NK-92 (cell line): ENCODE results near the gene HGFAC.
"Not testable (repeated sequence)": the region's sequence is repeated elsewhere in the genome, so short reads cannot be mapped to it uniquely, and the experiment has no call there.

ENCODE experiments used
- DNase-seq: peaks from one replicate; lab custom pipeline; 2025; ENCODE audit not compliant: unreplicated experiment; lab: John Stamatoyannopoulos, UW

Gene HGFAC

DNA sequence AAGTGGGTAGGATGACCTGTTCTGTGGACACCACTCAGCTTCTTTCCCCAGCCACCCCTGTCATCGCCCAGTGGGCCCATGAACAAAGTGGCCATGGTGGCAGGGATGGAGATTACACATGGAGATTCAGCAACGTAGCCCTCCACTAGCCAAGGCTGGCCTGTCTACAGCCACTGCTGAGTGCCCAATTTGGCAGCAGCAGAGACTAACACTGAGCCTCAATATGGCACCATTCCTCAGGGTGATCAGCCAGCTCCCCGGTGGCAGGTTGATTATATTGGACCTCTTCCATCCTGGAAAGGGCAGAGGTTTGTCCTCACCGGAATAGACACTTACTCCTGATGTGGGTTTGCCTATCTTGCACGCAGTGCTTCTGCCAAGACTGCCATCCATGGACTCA is 17.4 kb downstream of the HGFAC start:
- not testable (repeated sequence) for DNase-seq

DNA sequence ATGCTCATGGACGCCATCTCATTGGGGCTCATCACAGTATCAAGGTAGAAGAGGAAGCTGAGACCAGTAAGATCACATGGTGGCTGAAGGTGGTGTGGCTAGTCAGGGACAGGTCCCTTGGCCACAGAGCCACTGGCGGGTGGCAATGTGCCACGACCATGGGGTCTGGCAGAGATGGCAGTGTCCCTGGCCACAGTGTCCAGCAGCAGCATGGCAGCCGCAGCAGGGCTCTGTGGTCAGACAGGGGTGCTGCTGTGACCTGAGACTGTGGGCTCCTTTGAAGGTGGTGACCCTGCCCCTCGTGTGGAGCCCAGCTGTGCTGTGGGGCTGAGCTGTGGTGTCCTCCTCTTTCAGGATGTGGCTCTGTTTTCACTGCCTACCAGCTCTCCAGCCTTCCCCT is 19.2 kb downstream of the HGFAC start:
- no peak for DNase-seq

DNA sequence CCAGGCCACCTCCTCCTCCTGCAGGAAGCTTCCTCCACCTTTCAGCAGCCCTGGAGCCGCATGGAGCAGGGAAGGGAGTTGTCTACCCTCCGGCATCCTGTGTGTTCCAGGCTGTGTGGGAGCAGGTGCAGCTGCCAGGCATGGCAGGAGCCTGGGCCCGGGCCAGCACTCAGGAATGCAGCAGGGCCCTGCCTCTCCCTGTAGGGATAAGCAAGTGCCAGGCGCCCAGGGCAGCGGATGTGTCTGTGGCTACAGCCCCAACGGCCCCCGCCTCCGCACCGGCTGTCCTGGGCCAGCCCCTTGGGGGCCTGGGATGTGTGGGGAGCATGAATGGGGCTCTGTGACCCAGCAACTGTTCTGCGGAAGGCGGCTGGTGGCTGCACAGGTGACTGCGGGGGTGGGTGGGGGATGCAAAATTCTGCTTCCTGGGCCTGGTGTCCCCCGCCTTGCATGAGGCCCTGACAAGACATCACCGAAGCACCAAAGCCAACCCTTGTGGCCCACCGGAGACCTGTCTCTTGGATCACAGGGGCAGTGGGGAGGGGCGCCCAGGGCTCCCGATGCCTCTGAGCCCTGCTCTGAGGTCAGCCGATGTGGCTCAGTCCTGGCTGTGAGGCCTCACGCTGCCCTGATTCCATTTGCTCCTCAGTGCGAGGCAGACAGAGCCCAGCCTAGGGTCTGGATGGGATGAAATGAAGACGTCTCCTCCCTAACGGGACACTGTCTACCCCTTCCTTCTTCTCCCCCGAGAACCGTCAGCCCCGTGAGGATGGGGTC is 19.9 kb downstream of the HGFAC start:
- no peak for DNase-seq

GRCh38 chr4:3462321-3462789 is 20.6 kb downstream of the HGFAC start:
- DNase-seq, result no peak

GRCh38 chr4:3462790-3463415 is 21.1 kb downstream of the HGFAC start, which contains the start of gene DOK7:
TSS of gene DOK7 (plus strand) at chr4:3463306. CDS start at chr4:3463376, 70 bp downstream.
- no peak for DNase-seq

DNA sequence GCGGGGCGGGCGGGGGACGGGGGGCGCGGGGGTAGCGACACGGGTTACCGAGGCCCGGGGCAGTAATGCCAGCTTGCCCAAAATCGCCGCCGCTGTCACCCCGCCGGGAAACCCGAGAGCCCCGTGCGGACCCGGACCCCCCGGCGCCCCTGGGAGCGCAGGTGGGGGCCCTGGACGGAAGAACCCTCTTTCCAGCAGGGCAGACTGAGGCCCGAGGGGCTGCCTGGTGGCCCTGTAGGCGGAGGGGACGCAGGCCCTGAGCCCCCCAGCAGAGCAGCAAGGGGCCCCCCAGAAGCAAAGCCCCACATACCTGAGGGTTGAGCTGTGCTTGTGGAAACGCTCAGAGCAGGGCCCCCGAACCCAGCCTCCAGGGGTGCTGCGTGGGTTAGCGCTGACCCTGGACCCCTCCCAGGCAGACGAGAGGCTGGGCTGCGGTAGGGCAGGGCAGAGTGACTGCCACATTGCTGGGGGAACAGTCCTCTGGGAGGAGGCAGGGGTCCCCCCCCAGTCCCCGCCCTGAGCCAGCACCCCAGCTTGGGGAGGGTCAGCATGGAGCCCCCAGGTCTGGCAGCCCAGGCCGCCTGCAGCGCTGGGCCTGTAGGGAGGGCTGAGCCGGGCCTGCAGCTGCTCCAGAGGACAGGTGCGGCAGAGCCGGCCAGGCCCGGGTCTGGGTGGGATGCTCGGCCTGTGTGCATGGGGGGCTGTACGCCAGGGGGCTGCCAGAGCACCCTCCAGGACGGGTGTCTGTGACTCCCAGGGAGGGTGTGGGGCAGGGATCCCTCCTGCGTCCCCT is 22.0 kb downstream of the HGFAC start:
- no peak for DNase-seq

- DNase-seq, result no peak
Measured at GRCh38 chr4:3464349-3464905, 22.7 kb downstream of the HGFAC start.

- DNase-seq, result no peak
Measured at GRCh38 chr4:3464911-3465697, 23.3 kb downstream of the HGFAC start.

- DNase-seq, result no peak
Measured at GRCh38 chr4:3465698-3466671, 24.2 kb downstream of the HGFAC start.

- DNase-seq, result no peak
Measured at GRCh38 chr4:3466691-3467600, 25.2 kb downstream of the HGFAC start.

- no peak for DNase-seq
Measured at GRCh38 chr4:3467601-3468031, 25.8 kb downstream of the HGFAC start.

GRCh38 chr4:3468154-3468553 is 26.4 kb downstream of the HGFAC start:
- DNase-seq, result no peak

GRCh38 chr4:3468804-3469203 is 27.0 kb downstream of the HGFAC start:
- no peak for DNase-seq

DNA sequence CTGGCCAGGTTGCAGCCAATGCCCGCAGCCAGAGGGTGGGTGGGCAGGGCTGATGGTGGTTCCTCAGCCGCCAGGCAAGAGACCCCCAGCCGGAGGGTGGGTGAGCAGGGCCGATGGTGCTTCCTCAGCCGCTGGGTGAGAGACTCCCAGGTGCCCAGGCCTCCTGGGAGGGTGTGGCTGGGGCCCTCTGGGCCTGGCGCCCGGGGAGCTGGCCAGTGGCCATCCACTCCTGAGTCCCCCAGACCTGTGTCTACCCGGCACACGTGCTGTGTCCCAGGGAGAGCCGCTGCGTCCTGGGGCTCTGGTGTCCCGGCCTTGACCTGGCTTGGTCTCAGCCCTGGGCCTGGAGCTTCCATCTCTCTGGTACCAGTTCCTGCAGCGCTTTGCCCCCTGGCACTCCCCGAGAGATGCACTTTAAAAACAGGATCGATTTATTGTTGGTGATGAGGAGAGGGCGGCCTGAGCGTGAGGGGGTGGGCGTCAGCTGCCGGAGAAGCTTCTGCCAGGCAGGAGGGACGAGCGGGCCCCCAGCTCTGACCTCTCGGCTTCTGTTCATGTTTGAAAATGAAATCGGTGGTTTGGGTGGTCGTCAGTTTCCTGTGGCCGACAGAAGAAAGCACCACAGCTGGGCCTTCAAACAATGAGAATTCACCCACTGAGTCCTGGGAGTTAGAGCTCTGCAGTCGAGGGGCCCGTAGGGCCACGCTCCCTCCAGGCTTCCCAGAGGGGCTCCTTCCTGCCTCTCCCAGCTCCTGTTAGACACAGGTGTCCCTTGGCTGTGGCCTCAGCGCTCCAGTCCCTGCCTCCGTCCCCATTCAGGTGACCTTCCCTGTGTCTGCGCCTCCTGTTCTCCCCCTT is 27.8 kb downstream of the HGFAC start:
- DNase-seq, result no peak

DNA sequence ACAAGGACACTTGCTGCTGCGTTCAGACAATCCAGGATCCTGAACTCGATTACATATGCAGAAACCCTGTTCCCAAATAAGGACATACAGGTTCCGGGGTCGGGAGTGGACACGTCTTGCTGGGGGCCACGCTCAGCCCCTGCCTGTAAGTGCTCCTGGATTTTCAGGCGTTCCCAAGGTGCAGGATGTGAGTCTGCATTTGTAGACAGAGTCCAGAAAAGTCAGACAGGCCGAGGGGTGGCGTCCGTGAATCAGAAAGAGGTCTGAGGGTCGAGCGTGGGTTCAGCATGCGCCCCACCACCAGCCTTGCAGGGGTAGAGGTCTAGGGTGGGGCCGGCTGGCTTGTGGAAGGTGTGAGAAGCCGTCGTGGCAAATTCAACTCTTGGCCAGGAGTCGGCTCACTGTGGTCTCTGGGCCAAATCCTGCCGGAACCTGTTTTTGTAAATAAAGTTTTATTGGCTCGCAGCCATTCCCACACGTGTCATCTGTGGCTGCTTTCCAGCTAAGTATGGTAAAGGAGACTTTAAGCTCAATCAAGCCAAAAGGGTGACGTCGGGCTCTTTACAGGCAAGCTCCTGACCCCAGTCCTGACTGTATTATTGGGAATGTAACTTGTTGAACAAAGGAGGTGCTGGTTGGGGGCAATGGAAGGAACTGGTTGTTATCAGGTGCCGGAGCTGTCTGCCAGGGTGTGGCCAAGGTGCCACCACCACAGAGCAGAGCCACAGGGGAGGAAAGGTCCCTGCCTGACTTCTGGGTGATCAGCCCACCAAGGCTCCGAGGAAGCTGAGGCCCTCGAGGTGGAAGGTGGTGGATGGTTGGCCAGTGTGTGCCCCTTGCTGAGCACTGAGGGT is 28.7 kb downstream of the HGFAC start:
- DNase-seq, result no peak

GRCh38 chr4:3471098-3471760 is 29.5 kb downstream of the HGFAC start:
- DNase-seq, result no peak
